ENCODE results near the gene RBM33.

The RBM33 gene

GRCh38 chr7:155699180-155699579 lies 54.7 kb downstream of the RBM33 start:
- DNase-seq: no peak

- no peak for DNase-seq
Observed at GRCh38 chr7:155700847-155701246, 56.4 kb downstream of the RBM33 start.

DNA sequence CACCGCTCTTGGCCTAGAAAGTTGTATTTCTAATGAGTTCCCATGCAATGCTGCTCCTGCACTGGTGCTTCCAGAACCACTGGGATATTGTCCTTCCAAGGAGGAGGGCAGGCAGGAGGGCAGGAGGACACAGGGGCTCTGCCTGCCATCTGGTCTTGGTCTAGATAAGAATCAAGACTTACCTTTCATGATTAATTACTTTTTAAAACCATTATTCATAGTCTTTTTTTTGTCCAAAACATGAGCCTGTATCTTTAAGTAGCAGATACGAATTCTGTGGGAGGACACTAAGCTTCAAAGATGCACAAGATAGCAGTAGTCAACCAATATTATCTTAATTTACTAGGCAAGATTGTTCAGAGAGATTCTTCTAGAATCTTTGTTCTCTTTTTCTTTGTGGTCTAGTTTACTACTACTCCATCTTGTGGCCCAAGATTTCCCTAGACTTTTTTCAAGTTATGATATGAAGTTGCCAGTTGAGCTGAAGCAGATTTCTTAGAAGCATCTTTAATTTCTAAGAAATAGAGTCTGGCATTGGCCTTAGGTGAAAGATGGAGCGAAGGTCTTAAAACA lies 57.6 kb downstream of the RBM33 start:
- DNase-seq: no peak

GRCh38 chr7:155702616-155703015 lies 58.2 kb downstream of the RBM33 start:
- no peak for DNase-seq

DNA sequence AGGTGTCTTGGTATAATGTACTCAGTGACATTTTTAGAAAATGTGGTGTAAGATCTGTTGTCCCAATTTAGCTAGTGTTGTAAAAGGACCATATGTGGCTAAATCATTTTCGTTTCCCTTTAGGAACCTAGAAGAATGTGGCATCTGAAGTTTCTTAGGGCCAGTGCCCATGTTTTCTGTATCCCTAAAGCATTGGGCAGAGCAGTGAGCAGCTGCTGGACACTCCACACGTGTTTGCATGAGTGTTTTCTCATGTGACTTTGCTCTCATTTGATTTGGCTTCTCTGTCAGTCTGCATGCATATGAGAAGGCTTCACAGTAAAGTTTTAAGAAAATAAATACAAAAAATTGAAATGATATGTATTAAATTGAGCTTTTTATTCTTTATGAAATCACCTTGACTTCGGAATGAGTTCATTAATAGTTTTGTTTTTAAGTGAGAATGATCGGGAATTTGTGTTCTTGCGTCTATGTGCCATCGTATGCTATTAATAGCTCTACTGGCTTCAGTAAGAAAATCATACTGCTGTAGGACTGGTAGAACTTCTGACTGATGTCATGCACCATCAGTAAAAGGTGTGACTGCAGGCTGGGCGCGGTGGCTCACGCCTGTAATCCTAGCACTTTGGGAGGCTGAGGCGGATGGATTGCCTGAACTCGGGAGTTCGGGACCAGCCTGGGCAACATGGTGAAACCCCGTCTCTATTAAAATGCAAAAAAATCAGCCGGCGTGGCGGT lies 61.3 kb downstream of the RBM33 start:
- no peak for DNase-seq

DNA sequence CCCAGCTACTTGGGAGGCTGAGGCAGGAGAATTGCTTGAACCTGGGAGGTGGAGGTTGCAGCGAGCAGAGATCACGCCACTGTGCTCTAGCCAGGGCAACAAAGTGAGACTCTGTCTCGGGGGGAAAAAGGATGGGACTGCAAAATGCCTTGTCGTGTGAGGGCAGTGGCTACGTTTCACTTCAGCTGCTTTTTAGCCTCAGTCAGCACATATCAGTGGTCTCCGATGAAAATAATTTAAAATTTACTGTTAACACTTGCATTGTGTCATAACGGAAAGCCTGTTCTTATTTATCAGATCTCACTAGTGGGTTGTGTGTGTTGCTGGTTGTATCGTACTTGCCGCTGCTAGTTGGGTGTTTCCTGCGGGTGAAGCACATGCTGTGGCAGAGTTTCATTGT lies 61.9 kb downstream of the RBM33 start:
- no peak for DNase-seq

- DNase-seq: no peak
Observed at GRCh38 chr7:155709453-155709852, 65.0 kb downstream of the RBM33 start.

DNA sequence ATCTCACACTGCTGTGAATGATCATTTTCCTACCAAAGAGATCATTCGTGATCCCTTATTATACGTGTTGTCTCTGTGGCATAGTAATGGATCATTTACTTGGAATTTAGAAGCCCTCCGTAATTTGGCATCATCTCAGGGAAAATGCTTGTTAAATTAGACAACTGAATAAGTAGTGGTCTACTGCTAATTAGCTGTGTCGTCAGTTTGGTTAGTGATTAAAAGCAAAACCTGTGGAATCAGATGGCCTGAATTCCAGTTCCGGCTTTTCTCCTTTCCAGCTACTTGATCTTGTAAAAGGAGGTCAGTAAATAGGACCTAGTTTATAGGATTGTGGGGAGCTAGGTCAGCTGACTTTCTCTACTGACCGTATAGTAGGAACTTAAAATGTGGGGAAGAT lies 65.6 kb downstream of the RBM33 start:
- DNase-seq: no peak

DNA sequence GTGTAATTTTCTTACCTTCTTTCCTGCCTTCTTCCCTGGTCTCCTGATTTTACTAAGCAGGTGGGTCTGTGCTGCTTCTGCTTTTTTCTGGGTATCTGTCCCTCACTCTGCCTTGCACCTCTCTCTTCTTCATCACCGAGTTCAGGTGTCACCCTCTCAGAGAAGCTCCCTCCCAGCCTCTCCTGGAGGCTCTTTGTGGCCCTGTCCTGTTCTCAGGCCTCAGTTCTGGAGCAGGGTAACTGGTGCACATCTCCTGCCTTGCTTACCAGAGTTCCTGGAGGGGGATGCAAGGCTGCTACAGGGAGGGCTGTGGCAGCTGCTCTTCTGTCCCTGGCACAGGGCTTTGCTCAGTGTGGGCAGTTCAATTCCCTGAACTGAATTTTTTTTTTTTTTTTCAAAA lies 66.1 kb downstream of the RBM33 start:
- no peak for DNase-seq

DNA sequence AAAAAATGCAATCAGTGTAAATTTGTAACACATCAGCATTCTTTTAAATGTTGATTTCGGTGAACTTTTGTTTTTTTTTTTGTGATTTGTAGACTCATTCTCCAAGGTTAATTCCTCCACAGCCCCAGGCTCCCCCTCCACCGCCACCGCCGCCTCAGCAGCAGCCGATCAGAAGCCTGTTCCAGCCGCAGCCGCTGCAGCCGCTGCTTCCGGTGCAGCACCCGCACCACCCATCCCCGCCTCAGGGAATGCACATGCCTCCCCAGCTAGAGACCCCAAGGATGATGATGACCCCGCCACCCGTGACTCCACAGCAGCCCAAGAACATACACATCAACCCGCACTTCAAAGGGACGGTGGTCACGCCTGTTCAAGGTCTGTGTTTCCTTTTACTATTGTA lies 66.6 kb downstream of the RBM33 start:
- DNase-seq: no peak

GRCh38 chr7:155713384-155713783 lies 68.9 kb downstream of the RBM33 start:
- DNase-seq: no peak

GRCh38 chr7:155714702-155715101 lies 70.2 kb downstream of the RBM33 start:
- DNase-seq: no peak

- no peak for DNase-seq
Observed at GRCh38 chr7:155715111-155715805, 70.8 kb downstream of the RBM33 start.

DNA sequence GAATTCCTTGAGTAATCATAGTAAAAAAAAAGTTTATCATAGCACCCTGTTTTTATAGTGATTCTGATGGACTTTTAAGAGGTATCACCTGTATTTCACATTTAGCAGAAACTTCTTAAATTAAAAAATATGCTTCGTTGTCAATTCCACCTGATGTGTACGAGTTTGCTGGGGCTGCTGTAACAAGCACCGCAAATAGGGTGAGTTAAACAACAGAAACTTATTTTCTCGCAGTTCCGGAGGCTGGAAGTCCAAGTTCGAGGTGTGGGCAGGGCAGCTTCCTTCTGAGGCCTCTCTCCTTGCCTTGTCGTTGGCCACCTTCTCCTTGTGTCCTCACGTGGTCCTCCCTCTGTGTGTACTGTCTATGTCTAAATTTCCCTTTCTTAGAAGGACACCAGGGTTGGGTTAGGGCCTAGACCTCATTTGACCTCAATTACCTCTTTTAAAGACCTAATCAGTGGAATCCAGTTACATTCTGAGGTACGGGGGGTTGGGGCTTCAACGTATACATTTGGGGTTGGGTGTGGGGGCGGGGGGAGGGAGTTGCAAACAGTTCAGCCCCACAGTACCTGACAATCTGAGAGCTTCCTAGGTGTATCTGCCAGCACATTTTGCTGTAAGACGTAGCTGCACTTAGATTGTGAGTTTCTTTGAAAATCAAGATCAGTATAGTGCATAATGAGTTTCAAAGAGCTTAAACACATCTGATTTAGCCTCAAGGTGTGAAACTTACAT lies 72.7 kb downstream of the RBM33 start:
- DNase-seq: no peak

DNA sequence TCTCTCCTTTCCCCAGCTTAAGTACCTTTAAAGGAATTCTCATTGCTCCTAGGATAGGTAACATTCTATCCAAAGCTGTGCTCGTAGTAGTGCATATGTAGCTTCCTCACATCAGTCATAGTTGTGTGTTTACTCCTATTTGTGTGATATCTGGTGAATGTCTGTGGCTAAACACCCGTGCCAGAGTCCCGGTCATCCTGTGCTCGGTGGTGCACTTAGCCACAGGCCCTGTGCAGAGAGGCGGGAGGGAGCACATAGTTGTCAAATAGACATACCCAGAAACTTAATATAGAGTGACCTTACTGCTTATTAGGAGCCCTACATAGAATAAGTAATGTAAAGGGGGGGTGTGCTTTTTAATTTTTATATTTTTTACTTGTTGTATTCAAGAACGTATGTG lies 76.6 kb downstream of the RBM33 start:
- DNase-seq: no peak

DNA sequence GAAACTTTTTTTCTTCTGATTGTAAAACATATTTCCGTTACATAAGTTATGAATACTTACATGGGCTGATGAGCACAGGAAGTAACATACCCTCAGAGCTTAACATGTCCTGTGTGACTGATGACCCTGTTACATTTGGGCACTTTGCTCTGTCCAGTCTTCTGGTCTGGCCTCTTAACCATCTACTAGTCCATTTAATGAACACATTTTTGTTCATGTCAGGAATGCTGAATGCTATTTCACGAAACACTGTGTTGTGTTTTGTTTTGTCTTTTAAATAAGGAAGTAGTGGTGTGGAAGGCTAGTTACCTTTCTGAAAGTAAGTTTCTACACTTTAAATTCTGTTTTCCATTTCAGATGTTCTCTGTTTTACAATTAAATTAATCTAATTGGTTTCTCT lies 77.7 kb downstream of the RBM33 start:
- DNase-seq: no peak

- no peak for DNase-seq
Observed at GRCh38 chr7:155722936-155723335, 78.5 kb downstream of the RBM33 start.

GRCh38 chr7:155724327-155725005 lies 80.0 kb downstream of the RBM33 start:
- no peak for DNase-seq

DNA sequence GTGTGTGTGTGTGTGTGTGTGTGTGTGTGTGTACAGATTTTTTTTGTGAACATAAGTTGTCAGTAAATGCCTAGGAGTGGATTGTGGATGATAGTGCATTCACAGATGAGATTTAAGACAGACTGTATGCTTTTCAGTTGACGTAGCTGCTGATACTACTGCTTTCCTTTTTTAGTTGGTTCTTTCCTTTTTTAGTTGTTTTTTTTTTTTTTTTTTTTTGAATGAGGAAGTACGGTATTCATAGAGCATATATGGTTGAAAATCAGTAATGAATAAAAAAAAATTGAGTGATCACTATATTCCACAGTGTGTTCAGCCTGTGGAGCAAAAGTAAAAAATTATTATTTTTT lies 80.5 kb downstream of the RBM33 start:
- no peak for DNase-seq

DNA sequence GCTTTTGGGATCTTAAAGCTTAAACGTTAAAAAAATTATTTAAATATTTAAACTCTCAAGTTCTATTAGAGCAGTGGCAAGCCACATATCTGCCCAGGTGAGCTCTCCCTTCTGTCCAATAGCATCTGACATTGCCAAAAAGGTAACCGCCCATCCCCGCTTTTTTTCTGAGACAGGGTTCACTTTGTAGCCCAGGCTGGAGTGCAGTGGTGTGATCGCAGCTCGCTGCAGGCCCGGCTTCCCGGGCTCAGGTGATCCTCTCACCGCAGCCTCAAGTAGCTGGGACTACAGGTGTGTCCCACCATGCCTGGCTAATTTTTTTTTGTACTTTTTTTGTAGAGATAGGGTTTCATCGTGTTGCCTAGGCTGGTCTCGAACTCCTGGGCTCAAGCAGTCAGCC lies 83.2 kb downstream of the RBM33 start:
- no peak for DNase-seq

DNA sequence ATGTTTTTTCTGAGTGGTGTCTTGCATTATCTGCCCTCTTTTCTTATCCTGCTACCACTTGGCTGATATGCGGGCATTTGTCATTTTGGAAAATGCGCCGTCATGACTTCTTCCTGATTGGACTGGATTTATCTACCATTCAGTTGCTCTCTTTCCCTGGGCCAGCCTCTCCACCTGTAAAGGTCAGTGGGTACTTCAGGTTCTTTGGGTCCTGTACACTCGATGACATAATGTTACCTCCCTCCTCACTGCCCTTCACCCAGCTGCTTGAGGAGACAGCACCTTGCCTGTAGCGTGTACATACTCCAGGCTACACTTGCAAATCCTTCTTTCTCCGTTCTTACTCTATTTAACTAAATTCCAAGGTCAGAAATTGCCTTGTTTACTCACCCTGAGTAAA lies 83.7 kb downstream of the RBM33 start:
- no peak for DNase-seq

GRCh38 chr7:155729847-155730246 lies 85.4 kb downstream of the RBM33 start:
- no peak for DNase-seq

- DNase-seq: no peak
Observed at GRCh38 chr7:155731380-155731779, 86.9 kb downstream of the RBM33 start.
